ENCODE results near the gene PTPN4. TPM values are rescaled to one million over a fixed set of nuclear protein-coding genes. Genes with fewer than 3 reads are reported as not detected.

Gene PTPN4
- total RNA-seq, 1 experiment from 2014 or later, result 42.2 TPM

DNA sequence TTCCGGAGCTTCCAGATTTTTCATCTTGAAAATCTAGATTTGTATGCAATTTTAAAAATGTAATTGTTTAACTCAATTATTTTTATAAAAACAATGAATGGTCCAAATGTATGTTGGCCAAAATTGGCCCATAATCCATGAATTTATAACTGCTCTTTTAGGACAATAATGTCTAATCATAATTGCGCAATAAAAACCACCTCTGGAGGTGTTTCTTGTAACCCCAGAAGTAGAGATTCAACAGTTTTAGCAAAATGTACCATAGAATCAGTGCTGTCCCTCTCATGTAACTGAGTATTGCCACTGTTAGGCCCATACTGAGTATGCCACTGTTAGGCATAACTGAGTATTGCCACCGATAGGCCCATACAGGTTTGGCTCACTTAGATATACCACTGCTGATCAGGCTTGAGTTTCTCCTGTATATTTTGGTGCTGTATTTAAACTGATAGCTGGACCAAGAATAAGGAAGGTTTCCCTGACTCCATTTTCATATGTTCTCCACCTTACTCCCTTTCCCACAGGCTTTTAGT is 182.3 kb downstream of the PTPN4 start:
- no peak for TF ChIP-seq EZH2 (IDR thresholded peaks at IDR 0.05; ENCODE audit: borderline replicate concordance, low read depth, low read length, poor library complexity, severe bottlenecking)
- TF ChIP-seq, protein P1, sequence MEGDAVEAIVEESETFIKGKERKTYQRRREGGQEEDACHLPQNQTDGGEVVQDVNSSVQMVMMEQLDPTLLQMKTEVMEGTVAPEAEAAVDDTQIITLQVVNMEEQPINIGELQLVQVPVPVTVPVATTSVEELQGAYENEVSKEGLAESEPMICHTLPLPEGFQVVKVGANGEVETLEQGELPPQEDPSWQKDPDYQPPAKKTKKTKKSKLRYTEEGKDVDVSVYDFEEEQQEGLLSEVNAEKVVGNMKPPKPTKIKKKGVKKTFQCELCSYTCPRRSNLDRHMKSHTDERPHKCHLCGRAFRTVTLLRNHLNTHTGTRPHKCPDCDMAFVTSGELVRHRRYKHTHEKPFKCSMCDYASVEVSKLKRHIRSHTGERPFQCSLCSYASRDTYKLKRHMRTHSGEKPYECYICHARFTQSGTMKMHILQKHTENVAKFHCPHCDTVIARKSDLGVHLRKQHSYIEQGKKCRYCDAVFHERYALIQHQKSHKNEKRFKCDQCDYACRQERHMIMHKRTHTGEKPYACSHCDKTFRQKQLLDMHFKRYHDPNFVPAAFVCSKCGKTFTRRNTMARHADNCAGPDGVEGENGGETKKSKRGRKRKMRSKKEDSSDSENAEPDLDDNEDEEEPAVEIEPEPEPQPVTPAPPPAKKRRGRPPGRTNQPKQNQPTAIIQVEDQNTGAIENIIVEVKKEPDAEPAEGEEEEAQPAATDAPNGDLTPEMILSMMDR (conservative IDR thresholded peaks at IDR 0.05; ENCODE audit: low read depth, low read length), result no peak
- BruUV-seq (replicated peaks), result no TSS peak
- POLR2A ChIA-PET (ENCODE audit: low non-redundant PET), result interaction anchor here (0.6 to 0.7 kb wide), 2 partner anchors 16 to 1215 kb away, joined by 4 read pairs; no protein-coding TSS in a partner anchor
- Histone ChIP-seq H3K27ac (ENCODE audit: low read depth, low read length, poor library complexity, severe bottlenecking) (no peak overlapping the region), H3K36me3 (ENCODE audit: insufficient read depth, low read length, poor library complexity, severe bottlenecking) (peaks cover 5% of the 10 kb centered on the region), H3K4me3 (ENCODE audit: low read depth, low read length, poor library complexity, severe bottlenecking) (no peak overlapping the region), H3K9me3 (ENCODE audit: low read depth, low read length, poor library complexity, severe bottlenecking) (no peaks in the 10 kb centered on the region), H3K27me3 (replicated peaks; ENCODE audit: insufficient read depth, low read depth, low read length, poor library complexity) (no peaks in the 10 kb centered on the region), H3K4me1 (ENCODE audit: insufficient read depth, low read length, poor library complexity, severe bottlenecking) (no peaks in the 10 kb centered on the region)
- CTCF ChIA-PET, result no interaction called here
- DNase-seq (ENCODE audit: low spot score), result no peak
- intact Hi-C loops (cut with micrococcal nuclease; ENCODE audit: unreplicated experiment), result loop anchor here (10.0 kb wide), 1 partner anchor 467 kb away; no protein-coding TSS in a partner anchor

DNA sequence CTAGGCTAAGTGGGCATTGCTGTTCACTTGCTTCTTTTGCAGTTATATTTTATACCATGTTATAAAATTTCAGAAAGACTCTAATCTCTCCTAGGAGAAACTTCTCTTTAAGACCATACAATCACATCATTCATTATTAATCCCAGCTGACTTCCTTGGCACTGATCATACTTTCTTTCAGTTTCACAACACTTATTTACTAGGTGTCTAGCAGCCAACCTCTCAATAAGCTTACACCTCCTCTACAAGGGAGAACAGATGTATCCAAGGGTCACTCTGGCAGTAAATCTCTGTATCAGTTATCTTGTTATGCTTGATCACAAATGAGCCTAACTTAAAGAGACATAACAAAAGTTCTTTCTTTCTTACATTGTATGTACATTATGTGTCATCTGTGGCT is 183.3 kb downstream of the PTPN4 start:
- Histone ChIP-seq H3K27me3 (replicated peaks; ENCODE audit: insufficient read depth, low read depth, low read length, poor library complexity) (no peaks in the 10 kb centered on the region), H3K27ac (ENCODE audit: low read depth, low read length, poor library complexity, severe bottlenecking) (no peak overlapping the region), H3K36me3 (ENCODE audit: insufficient read depth, low read length, poor library complexity, severe bottlenecking) (peaks cover 5% of the 10 kb centered on the region), H3K4me1 (ENCODE audit: insufficient read depth, low read length, poor library complexity, severe bottlenecking) (no peaks in the 10 kb centered on the region), H3K9me3 (ENCODE audit: low read depth, low read length, poor library complexity, severe bottlenecking) (no peaks in the 10 kb centered on the region), H3K4me3 (ENCODE audit: low read depth, low read length, poor library complexity, severe bottlenecking) (no peak overlapping the region)
- DNase-seq (ENCODE audit: low spot score), result no peak
- CTCF ChIA-PET, result no interaction called here
- POLR2A ChIA-PET (ENCODE audit: low non-redundant PET), result no interaction called here
- intact Hi-C loops (cut with micrococcal nuclease; ENCODE audit: unreplicated experiment), result loop anchor here (10.0 kb wide), 1 partner anchor 468 kb away; no protein-coding TSS in a partner anchor
- BruUV-seq (replicated peaks), result no TSS peak
- no peak for TF ChIP-seq EZH2 (IDR thresholded peaks at IDR 0.05; ENCODE audit: borderline replicate concordance, low read depth, low read length, poor library complexity, severe bottlenecking)
- TF ChIP-seq, protein P1 (conservative IDR thresholded peaks at IDR 0.05; ENCODE audit: low read depth, low read length), result no peak

- Histone ChIP-seq H3K4me3 (ENCODE audit: low read depth, low read length, poor library complexity, severe bottlenecking) (no peak overlapping the region), H3K36me3 (ENCODE audit: insufficient read depth, low read length, poor library complexity, severe bottlenecking) (peaks cover 5% of the 10 kb centered on the region), H3K4me1 (ENCODE audit: insufficient read depth, low read length, poor library complexity, severe bottlenecking) (no peaks in the 10 kb centered on the region), H3K27me3 (replicated peaks; ENCODE audit: insufficient read depth, low read depth, low read length, poor library complexity) (no peaks in the 10 kb centered on the region), H3K9me3 (ENCODE audit: low read depth, low read length, poor library complexity, severe bottlenecking) (no peaks in the 10 kb centered on the region), H3K27ac (ENCODE audit: low read depth, low read length, poor library complexity, severe bottlenecking) (no peak overlapping the region)
- no peak for DNase-seq (ENCODE audit: low spot score)
- intact Hi-C loops (cut with micrococcal nuclease; ENCODE audit: unreplicated experiment), result loop anchor here (10.0 kb wide), 1 partner anchor 473 kb away; no protein-coding TSS in a partner anchor
- CTCF ChIA-PET, result no interaction called here
- TF ChIP-seq EZH2 (IDR thresholded peaks at IDR 0.05; ENCODE audit: borderline replicate concordance, low read depth, low read length, poor library complexity, severe bottlenecking), result no peak
- POLR2A ChIA-PET (ENCODE audit: low non-redundant PET), result no interaction called here
- no TSS peak for BruUV-seq (replicated peaks)
Measured at GRCh38 chr2:119947535-119947934, 187.8 kb downstream of the PTPN4 start.

DNA sequence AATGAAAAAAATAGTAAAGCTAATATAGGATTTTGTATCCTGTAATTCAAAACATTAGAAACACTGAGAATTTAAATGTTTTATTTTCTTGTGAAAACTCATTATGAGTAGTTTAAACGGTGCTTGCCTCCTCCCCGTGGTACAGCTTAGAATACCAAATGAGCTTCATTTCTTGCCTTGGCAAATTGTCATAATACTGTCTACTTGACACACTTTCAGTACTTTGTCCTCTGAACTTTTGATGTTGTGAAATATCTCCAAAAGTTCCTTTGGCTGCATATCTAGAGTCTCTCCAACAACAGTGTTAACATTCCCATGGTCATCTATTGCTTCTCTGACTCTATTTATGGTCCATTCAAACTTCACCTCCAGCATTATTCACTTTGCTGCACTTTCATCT is 191.2 kb downstream of the PTPN4 start:
- ChIA-PET POLR2A (ENCODE audit: low non-redundant PET) (no interaction called here), CTCF (no interaction called here)
- TF ChIP-seq EZH2 (IDR thresholded peaks at IDR 0.05; ENCODE audit: borderline replicate concordance, low read depth, low read length, poor library complexity, severe bottlenecking), result no peak
- TF ChIP-seq, protein P1 (conservative IDR thresholded peaks at IDR 0.05; ENCODE audit: low read depth, low read length), result no peak
- Histone ChIP-seq H3K4me3 (ENCODE audit: low read depth, low read length, poor library complexity, severe bottlenecking) (no peak overlapping the region), H3K27me3 (replicated peaks; ENCODE audit: insufficient read depth, low read depth, low read length, poor library complexity) (no peaks in the 10 kb centered on the region), H3K36me3 (ENCODE audit: insufficient read depth, low read length, poor library complexity, severe bottlenecking) (peaks cover 2% of the 10 kb centered on the region), H3K9me3 (ENCODE audit: low read depth, low read length, poor library complexity, severe bottlenecking) (no peaks in the 10 kb centered on the region), H3K4me1 (ENCODE audit: insufficient read depth, low read length, poor library complexity, severe bottlenecking) (no peaks in the 10 kb centered on the region), H3K27ac (ENCODE audit: low read depth, low read length, poor library complexity, severe bottlenecking) (no peak overlapping the region)
- intact Hi-C loops (cut with micrococcal nuclease; ENCODE audit: unreplicated experiment), result no loop called here
- no peak for DNase-seq (ENCODE audit: low spot score)
- BruUV-seq (replicated peaks), result no TSS peak

Measured in A673 (cell line).